Left ventricle myocardium inferior (tissue), 1 donor: ENCODE measurements around the gene CIRBP. TPM values are rescaled to one million over a fixed set of nuclear protein-coding genes. Genes with fewer than 3 reads are reported as not detected.
A peak's percentile ranks its signal among the peaks of the same experiment; 100 is the strongest.

Experiments
- DNase-seq: peaks from one replicate; pipeline ENCODE4 v3.0.0-alpha.2; 2020
- H3K27ac ChIP-seq: fragments of 200-600 bp; replicated peaks from 2 replicates; pipeline ENCODE4 v1.8.0; 2021
- H3K27me3 ChIP-seq: fragments of 200-600 bp; 2 replicates; pipeline ENCODE4 v1.8.0; 2021; ENCODE audit warnings: low read depth
- H3K36me3 ChIP-seq: fragments of 200-600 bp; 2 replicates; pipeline ENCODE4 v1.8.0; 2021
- H3K4me1 ChIP-seq: fragments of 200-600 bp; 2 replicates; pipeline ENCODE4 v1.8.0; 2021
- H3K4me3 ChIP-seq: fragments of 200-600 bp; 2 replicates; pipeline ENCODE4 v1.8.0; 2021; ENCODE audit warnings: mild to moderate bottlenecking, moderate library complexity
- H3K9me3 ChIP-seq: fragments of 200-600 bp; replicated peaks from 2 replicates; pipeline ENCODE4 v1.8.0; 2021
- intact Hi-C: fragments of 100-400 bp; cut with micrococcal nuclease; formaldehyde crosslinking; loops from one replicate; pipeline ENCODE4 v1.11.0; 2022
- total RNA-seq: library from RNA; stranded (reverse); fragmentation: NEBNext Ultra II Directional; extraction: Animal tissue kit (Norgen Biotek cat#: 25700); gene quantifications from one replicate; pipeline ENCODE4 v1.2.1, GENCODE V29; 2021
- TF ChIP-seq, protein P1 (sequence below): fragments of 200-600 bp; IDR thresholded peaks from 2 replicates; pipeline ENCODE4 v1.8.0; 2021; ENCODE audit warnings: antibody characterized with exemption, mild to moderate bottlenecking, borderline replicate concordance
- donor health status: DM: no; HTN: yes; CAD: no; lungs with severe emphysema.

Gene CIRBP
- total RNA-seq, 1 donor from 2014 or later, result 229 TPM

DNA sequence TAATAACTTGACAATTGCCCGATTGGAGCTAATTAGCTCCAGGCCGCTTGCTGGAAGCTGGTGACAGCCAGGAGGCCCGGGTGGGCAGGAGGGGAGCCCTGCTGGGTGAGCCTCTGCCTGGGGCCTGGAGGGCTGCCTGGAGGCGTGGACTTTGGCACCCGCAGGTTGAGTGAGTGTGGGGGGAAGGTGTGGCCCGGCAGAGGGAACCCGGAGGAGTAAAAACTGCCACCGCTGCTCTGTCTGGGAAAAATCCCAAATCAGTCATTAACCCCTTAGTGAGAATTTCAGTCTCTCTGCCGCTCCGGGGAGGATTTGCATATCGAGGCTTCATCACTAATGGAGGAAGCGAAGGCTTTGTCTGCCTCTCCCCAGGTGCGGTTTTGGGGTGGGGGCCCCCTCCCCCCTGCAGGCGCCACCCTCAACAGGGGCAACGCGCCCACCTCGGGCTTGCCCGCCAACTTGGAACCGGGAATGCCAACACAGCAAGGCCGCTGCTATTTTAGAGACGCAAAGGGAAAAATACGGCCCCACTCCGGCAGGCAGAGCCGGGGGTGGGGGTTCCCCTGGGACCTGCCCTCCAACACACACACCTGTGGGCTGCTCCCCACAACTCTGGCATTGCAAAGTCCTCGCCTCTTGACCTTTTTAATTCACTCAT, 22.8 kb downstream of the CIRBP start:
- TF ChIP-seq, protein P1, sequence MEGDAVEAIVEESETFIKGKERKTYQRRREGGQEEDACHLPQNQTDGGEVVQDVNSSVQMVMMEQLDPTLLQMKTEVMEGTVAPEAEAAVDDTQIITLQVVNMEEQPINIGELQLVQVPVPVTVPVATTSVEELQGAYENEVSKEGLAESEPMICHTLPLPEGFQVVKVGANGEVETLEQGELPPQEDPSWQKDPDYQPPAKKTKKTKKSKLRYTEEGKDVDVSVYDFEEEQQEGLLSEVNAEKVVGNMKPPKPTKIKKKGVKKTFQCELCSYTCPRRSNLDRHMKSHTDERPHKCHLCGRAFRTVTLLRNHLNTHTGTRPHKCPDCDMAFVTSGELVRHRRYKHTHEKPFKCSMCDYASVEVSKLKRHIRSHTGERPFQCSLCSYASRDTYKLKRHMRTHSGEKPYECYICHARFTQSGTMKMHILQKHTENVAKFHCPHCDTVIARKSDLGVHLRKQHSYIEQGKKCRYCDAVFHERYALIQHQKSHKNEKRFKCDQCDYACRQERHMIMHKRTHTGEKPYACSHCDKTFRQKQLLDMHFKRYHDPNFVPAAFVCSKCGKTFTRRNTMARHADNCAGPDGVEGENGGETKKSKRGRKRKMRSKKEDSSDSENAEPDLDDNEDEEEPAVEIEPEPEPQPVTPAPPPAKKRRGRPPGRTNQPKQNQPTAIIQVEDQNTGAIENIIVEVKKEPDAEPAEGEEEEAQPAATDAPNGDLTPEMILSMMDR, result no peak
- H3K4me3 ChIP-seq, result no peak overlapping the region
- H3K27me3 ChIP-seq, result peaks cover 100% of the 10 kb centered on the region
- no peaks in the 10 kb centered on the region for H3K36me3 ChIP-seq
- intact Hi-C loops, result no loop called here
- H3K27ac ChIP-seq, result no peak overlapping the region
- H3K9me3 ChIP-seq, result no peaks in the 10 kb centered on the region
- no peak for DNase-seq
- H3K4me1 ChIP-seq, result peaks cover 11% of the 10 kb centered on the region

DNA sequence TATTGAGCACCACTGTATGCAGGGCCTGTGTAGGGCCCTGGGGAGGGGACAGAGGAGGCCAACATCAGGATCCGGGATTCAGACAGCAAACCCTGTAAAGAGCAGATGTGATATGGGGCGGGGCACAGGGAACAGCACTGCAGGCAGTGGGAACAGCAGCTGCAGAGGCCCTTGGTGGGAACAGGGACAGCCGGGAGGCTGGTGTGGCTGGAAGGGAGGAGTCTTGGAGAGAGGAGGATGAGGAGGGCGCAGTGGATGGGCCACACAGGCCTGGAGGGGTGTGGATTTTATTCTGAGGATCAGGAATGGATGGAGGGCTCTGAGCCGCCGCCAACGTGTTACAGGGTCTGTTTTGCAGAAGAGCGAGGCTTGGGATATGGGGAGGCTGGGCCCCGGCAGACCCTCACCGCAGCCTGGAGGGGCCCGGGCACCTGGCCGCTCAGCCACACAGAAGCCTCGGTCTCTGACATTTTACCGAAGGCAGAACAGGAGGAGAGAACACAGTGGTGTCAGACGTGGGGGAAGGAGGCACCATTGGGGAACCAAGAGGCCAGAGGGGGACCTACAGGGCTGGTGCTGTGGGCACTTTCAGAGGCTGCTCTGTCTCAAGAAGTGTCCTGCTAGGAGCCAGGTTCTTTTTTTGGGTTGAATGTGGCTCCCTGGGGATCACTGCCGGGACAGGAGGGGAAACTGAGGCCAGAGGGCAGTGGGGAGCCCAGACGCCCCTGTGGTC, 23.5 kb downstream of the CIRBP start:
- TF ChIP-seq, protein P1, result no peak
- peaks cover 93% of the 10 kb centered on the region for H3K27me3 ChIP-seq

DNA sequence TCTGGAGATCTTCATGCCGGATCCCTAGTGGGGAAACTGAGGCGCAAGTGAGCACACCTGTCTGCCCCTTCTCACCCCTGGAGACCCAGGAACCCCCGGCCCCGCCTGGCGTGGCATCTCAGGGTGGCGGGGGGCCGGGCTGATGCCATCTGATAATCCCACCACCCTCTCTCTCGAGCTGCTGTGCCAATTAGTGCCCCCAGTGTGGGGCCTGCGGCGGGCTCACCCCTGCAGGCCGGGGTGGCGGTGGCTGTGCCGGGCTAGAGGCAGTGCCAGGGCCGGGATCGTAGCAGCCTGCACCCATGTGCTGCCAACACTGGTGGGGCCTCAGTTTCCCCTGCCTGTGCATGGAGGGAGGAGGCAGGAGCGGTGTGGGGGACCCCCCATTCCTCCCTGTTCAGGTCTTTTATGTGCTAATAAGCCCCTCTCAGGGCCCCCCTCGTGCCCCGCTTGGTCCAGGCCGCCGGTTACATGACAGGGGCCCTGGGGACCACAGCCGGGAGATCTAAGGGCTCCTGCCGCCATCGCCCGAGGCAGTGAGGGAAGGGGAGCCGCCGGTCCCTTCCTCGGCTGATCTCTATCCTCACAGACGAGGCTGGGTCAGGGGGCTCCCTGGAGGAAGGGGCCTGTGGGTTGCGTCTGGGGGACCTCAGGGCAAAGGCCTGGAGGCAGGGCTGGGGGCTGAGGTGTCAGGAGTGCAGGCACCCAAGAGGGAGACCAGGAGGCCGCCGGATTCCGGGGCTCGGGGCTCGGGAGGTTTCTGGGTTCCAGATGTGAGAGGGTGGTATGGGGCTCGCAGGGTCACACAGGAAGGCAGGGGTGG, 24.9 kb downstream of the CIRBP start:
- no peak for DNase-seq
- TF ChIP-seq, protein P1, result no peak
- Histone ChIP-seq H3K27ac (no peak overlapping the region), H3K4me1 (peaks cover 5% of the 10 kb centered on the region), H3K9me3 (no peaks in the 10 kb centered on the region), H3K36me3 (no peaks in the 10 kb centered on the region), H3K4me3 (no peak overlapping the region), H3K27me3 (peaks cover 79% of the 10 kb centered on the region)
- intact Hi-C loops, result no loop called here

More for the DNA sequence above, 23.5 kb downstream of the CIRBP start:
- no peak for DNase-seq
- H3K9me3 ChIP-seq, result no peaks in the 10 kb centered on the region
- peaks cover 5% of the 10 kb centered on the region for H3K4me1 ChIP-seq
- intact Hi-C loops, result no loop called here
- no peak overlapping the region for H3K4me3 ChIP-seq
- H3K36me3 ChIP-seq, result no peaks in the 10 kb centered on the region
- H3K27ac ChIP-seq, result no peak overlapping the region

DNA sequence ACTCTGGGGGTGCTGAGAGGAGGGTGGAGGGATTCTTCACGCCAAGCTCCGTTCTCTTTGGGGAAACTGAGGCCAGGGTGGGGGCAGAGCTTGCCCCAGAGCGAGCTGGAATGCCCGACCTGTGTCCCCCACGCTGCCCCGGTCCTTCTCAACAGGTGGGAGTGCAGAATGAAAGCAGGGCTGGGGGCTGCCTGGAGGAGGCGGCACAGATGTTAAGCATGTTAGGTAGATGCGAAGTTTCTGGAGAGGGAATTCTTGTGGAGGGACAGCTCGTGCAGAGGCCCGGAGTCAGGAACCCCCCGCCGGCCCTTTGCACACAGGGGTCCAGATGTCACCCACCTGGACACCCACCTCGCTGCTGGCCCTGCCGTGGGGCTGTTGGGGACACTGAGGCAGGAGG, 25.6 kb downstream of the CIRBP start:
- TF ChIP-seq, protein P1, result no peak
- no peaks in the 10 kb centered on the region for H3K9me3 ChIP-seq
- H3K27ac ChIP-seq, result no peak overlapping the region
- no peak for DNase-seq
- H3K4me1 ChIP-seq, result peaks cover 5% of the 10 kb centered on the region
- intact Hi-C loops, result no loop called here
- H3K36me3 ChIP-seq, result no peaks in the 10 kb centered on the region
- peaks cover 74% of the 10 kb centered on the region for H3K27me3 ChIP-seq
- H3K4me3 ChIP-seq, result no peak overlapping the region

DNA sequence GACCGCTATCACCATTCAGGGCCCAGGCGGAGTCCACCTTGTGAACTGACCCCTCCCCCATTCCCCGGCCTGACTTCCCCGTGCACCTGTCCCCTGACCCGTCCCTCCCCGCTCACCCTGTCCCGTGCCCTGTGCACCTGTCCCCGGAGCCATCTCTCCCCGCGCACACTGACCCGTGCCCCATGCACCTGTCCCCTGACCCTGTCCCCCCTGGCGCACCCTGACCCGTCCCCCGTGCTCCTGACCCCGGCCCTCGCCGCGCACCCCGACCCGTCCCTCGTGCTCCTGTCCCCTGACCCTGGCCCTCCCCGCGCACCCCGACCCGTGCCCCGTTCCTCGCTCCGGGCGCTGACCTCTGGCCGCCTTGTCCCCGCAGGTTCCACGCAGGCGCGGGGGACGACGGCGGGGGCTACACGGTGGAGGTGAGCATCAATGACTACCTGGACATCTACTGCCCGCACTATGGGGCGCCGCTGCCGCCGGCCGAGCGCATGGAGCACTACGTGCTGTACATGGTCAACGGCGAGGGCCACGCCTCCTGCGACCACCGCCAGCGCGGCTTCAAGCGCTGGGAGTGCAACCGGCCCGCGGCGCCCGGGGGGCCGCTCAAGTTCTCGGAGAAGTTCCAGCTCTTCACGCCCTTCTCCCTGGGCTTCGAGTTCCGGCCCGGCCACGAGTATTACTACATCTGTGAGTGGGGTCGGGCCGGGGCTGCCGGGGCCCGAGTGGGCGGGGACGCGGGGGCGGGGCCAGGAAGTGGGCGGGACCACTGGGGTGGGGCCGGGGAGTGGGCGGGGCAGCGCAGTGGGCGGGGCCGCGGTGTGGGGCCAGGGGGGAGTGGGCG, 26.3 kb downstream of the CIRBP start:
- Histone ChIP-seq H3K4me3 (peak overlapping the region; percentile 34), H3K36me3 (no peaks in the 10 kb centered on the region), H3K9me3 (no peaks in the 10 kb centered on the region), H3K27ac (no peak overlapping the region), H3K4me1 (peaks cover 5% of the 10 kb centered on the region), H3K27me3 (peaks cover 71% of the 10 kb centered on the region)
- no peak for DNase-seq
- intact Hi-C loops, result no loop called here
- TF ChIP-seq, protein P1, result no peak
